A549 (cell line): ENCODE results near the gene DCX. TPM values are rescaled to one million over a fixed set of nuclear protein-coding genes. Genes with fewer than 3 reads are reported as not detected.

Experiments
- ATAC-seq, 2 experiments: fragments of 200-7000 bp in 1 of 2; fragments of >200 bp in 1 of 2; cut with Nextera tagmentation in 1 of 2; cut with Tn5 transposase in 1 of 2; 3 replicates each; pipeline versions ENCODE4 v1.8.0 to v1.9.1; 2018 to 2020; ENCODE audit warnings: mild to moderate bottlenecking in 1 of 2, moderate library complexity in 1 of 2
- CTCF ChIA-PET: fragments of 300-600 bp; sonication (Branson Sonifier 250); formaldehyde crosslinking; extraction: SDS; loops from one replicate; lab custom pipeline; 2021; ENCODE audit warnings: antibody characterized with exemption, inconsistent platforms; lab: Yijun Ruan, JAX
- POLR2A ChIA-PET: fragments of 350-600 bp; formaldehyde crosslinking; extraction: SDS; loops from one replicate; lab custom pipeline; 2021; ENCODE audit warnings: antibody characterized with exemption, inconsistent platforms; lab: Yijun Ruan, JAX
- DNase-seq, 2 experiments: peaks; one replicate each; pipeline versions ENCODE4 v3.0.0 to v3.0.0-alpha.2; 2011 to 2016; ENCODE audit warnings: low read depth in 1 of 2, low spot score in 1 of 2
- FAIRE-seq: peaks from 2 replicates; lab custom pipeline; 2011; peaks lifted over from hg19 to GRCh38; lab: Jason Lieb, UNC
- H3K27ac ChIP-seq, 2 experiments: fragments of >200 bp; sonication (Bioruptor Twin); formaldehyde crosslinking; 3 replicates each; pipeline ENCODE4 v1.5.1; 2016 to 2017
- H3K4me1 ChIP-seq: fragments of >200 bp; sonication (Bioruptor Twin); formaldehyde crosslinking; 3 replicates; pipeline ENCODE4 v1.6.1; 2016
- H3K4me2 ChIP-seq: fragments of >200 bp; sonication (Bioruptor Twin); formaldehyde crosslinking; 3 replicates; pipeline ENCODE4 v1.6.1; 2016
- H3K4me3 ChIP-seq: fragments of >200 bp; sonication (Bioruptor Twin); formaldehyde crosslinking; 3 replicates; pipeline ENCODE4 v1.5.1; 2016
- H3K9me3 ChIP-seq: fragments of >200 bp; sonication (Bioruptor Twin); formaldehyde crosslinking; 3 replicates; pipeline ENCODE4 v1.6.1; 2016
- BCL3 ChIP-seq: fragments of >200 bp; sonication (Bioruptor Twin); formaldehyde crosslinking; IDR thresholded peaks from 3 replicates; pipeline ENCODE4 v1.6.1; 2016
- BHLHE40 ChIP-seq: IDR thresholded peaks from 2 replicates; pipeline ENCODE4 v1.6.1; 2012; ENCODE audit warnings: low read depth, low read length, inconsistent platforms
- CBX2 ChIP-seq: fragments of 200-600 bp; sonication (generic); IDR thresholded peaks from 2 replicates; pipeline ENCODE4 v1.6.1; 2016; ENCODE audit warnings: low read depth, mild to moderate bottlenecking, borderline replicate concordance
- E2F6 ChIP-seq: IDR thresholded peaks from 2 replicates; pipeline ENCODE4 v1.6.1; 2012; ENCODE audit warnings: low read depth, borderline replicate concordance
- EHF ChIP-seq: fragments of 250-450 bp; sonication (Bioruptor Pico); IDR thresholded peaks from 2 replicates; pipeline ENCODE4 v1.5.0; 2020; ENCODE audit warnings: mild to moderate bottlenecking
- EHMT2 ChIP-seq: fragments of 200-600 bp; sonication (generic); IDR thresholded peaks from 2 replicates; pipeline ENCODE4 v1.6.1; 2016; ENCODE audit warnings: antibody characterized with exemption, low read depth, mild to moderate bottlenecking, moderate library complexity
- EP300 ChIP-seq, 2 experiments: fragments of >200 bp; sonication (Bioruptor Twin); formaldehyde crosslinking; IDR thresholded peaks; 2 replicates in 1 of 2; 3 replicates in 1 of 2; pipeline ENCODE4 v1.6.1; 2016 to 2017
- ESRRA ChIP-seq: fragments of 150-350 bp; IDR thresholded peaks from 2 replicates; pipeline ENCODE4 v1.6.1; 2014; ENCODE audit warnings: mild to moderate bottlenecking, low read length, borderline replicate concordance
- FOSB ChIP-seq: fragments of 250-450 bp; sonication (Bioruptor Pico); IDR thresholded peaks from 2 replicates; pipeline ENCODE4 v1.5.0; 2020; ENCODE audit warnings: mild to moderate bottlenecking, moderate library complexity
- FOSL2 ChIP-seq, 2 experiments: fragments of 450-650 bp in 1 of 2; fragments of >200 bp in 1 of 2; sonication (Bioruptor Twin) in 1 of 2; formaldehyde crosslinking; IDR thresholded peaks; 2 replicates each; pipeline versions ENCODE4 v1.5.0 to v1.6.1; 2016 to 2020; ENCODE audit warnings: mild to moderate bottlenecking in 1 of 2, moderate library complexity in 1 of 2
- HES2 ChIP-seq: fragments of >200 bp; sonication (Bioruptor Twin); formaldehyde crosslinking; IDR thresholded peaks from 2 replicates; pipeline ENCODE4 v1.6.1; 2016
- HEYL ChIP-seq: fragments of 250-450 bp; sonication (Bioruptor Pico); IDR thresholded peaks from 2 replicates; pipeline ENCODE4 v1.8.0; 2021; ENCODE audit warnings: mild to moderate bottlenecking, moderate library complexity
- HMGXB4 ChIP-seq: fragments of 250-450 bp; sonication (Bioruptor Pico); IDR thresholded peaks from 2 replicates; pipeline ENCODE4 v1.5.0; 2021; ENCODE audit warnings: mild to moderate bottlenecking, moderate library complexity, borderline replicate concordance
- JUNB ChIP-seq: fragments of >200 bp; sonication (Bioruptor Twin); formaldehyde crosslinking; IDR thresholded peaks from 2 replicates; pipeline ENCODE4 v1.6.1; 2016
- KDM1A ChIP-seq: fragments of 200-600 bp; sonication (generic); IDR thresholded peaks from 2 replicates; pipeline ENCODE4 v1.6.1; 2016; ENCODE audit warnings: low read depth, mild to moderate bottlenecking
- MAFK ChIP-seq: fragments of 450-650 bp; IDR thresholded peaks from 2 replicates; pipeline ENCODE4 v1.6.1; 2014; ENCODE audit not compliant: partially characterized antibody
- MAX ChIP-seq: IDR thresholded peaks from 2 replicates; pipeline ENCODE4 v1.6.1; 2012
- MAZ ChIP-seq: fragments of 150-350 bp; IDR thresholded peaks from 2 replicates; pipeline ENCODE4 v1.6.1; 2014; ENCODE audit warnings: antibody characterized with exemption, low read depth, low read length, borderline replicate concordance
- REST ChIP-seq: fragments of 200-600 bp; sonication (generic); IDR thresholded peaks from 2 replicates; pipeline ENCODE4 v1.6.1; 2016; ENCODE audit warnings: antibody characterized with exemption, mild to moderate bottlenecking, moderate library complexity
- SREBF2 ChIP-seq: fragments of 450-650 bp; IDR thresholded peaks from 2 replicates; pipeline ENCODE4 v1.6.1; 2014; ENCODE audit warnings: mild to moderate bottlenecking, moderate library complexity
- USF2 ChIP-seq: fragments of 450-650 bp; IDR thresholded peaks from 2 replicates; pipeline ENCODE4 v1.6.1; 2014; ENCODE audit warnings: antibody characterized with exemption
- ZC3H11A ChIP-seq: fragments of 450-650 bp; IDR thresholded peaks from 2 replicates; pipeline ENCODE4 v1.6.1; 2014; ENCODE audit warnings: antibody characterized with exemption, mild to moderate bottlenecking
- ZFP36 ChIP-seq: fragments of 450-650 bp; IDR thresholded peaks from 2 replicates; pipeline ENCODE4 v1.6.1; 2014; ENCODE audit warnings: borderline replicate concordance; ENCODE audit not compliant: partially characterized antibody
- ZNF302 ChIP-seq: fragments of 250-450 bp; sonication (Bioruptor Pico); IDR thresholded peaks from 2 replicates; pipeline ENCODE4 v1.9.0; 2021; ENCODE audit warnings: inconsistent platforms, mild to moderate bottlenecking, moderate library complexity
- WGBS: methylation state at CpG from one replicate; pipeline ENCODE4 v1.1.6; 2017; ENCODE audit errors: missing lambda C conversion rate; 5-methylcytosine and 5-hydroxymethylcytosine counted together
- polyA plus RNA-seq, 4 experiments: library from polyadenylated mRNA; depleted of rRNA in 3 of 4; stranded (reverse); fragments of >200 nt; fragmentation: RNase III in 1 of 4; extraction: RNeasy Plus Mini Kit Qiagen cat#74134 plus additional on column Dnase treatment in 1 of 4; gene quantifications; 2 replicates in 3 of 4; 3 replicates in 1 of 4; pipeline ENCODE4 v1.2.3, GENCODE V29; 2011 to 2017

Gene DCX
- polyA plus RNA-seq, 2 of the 4 experiments (the other 2 are of a cell fraction), result not detected

- Histone ChIP-seq H3K27ac (no peak overlapping the region), H3K4me2 (no peak overlapping the region), H3K4me3 (no peak overlapping the region), H3K9me3 (no peaks in the 10 kb centered on the region), H3K4me1 (no peaks in the 10 kb centered on the region)
- POLR2A ChIA-PET, result no interaction called here
- no peak for FAIRE-seq
- TF ChIP-seq EP300 (IDR thresholded peaks at IDR 0.05) (no peak), USF2 (no peak), REST (no peak), HMGXB4 (CRISPR knock-in tag) (no peak), ZC3H11A (no peak), KDM1A (no peak), MAZ (no peak), ESRRA (no peak), BCL3 (no peak), HEYL (no peak), ZNF302 (CRISPR knock-in tag) (no peak), CBX2 (no peak), HES2 (no peak), ZFP36 (no peak), SREBF2 (no peak), E2F6 (no peak), JUNB (no peak), FOSB (no peak)
- CTCF ChIA-PET, result interaction anchor here (2.6 kb wide), 1 partner anchor 16 kb away, joined by 9 read pairs; no protein-coding TSS in a partner anchor
- no peak for ATAC-seq
- WGBS, result 5% methylated on average over 3 of the region's 3 CpGs
- no peak for DNase-seq
Observed at GRCh38 chrX:111260451-111260850, 151.5 kb downstream of the DCX start.

- no peaks in the 10 kb centered on the region for H3K9me3 ChIP-seq
- no peak overlapping the region for H3K27ac ChIP-seq
- no peak for FAIRE-seq
- POLR2A ChIA-PET, result no interaction called here
- no peak for DNase-seq
- H3K4me3 ChIP-seq, result no peak overlapping the region
- no peaks in the 10 kb centered on the region for H3K4me1 ChIP-seq
- CTCF ChIA-PET, result interaction anchor here (2.6 kb wide), 1 partner anchor 15 kb away, joined by 9 read pairs; no protein-coding TSS in a partner anchor
- H3K4me2 ChIP-seq, result no peak overlapping the region
- WGBS, result 31% methylated on average over 3 of the region's 3 CpGs
- ATAC-seq, result no peak
- no peak for TF ChIP-seq CBX2
- TF ChIP-seq BHLHE40, result no peak
- TF ChIP-seq ZNF302 (CRISPR knock-in tag), result no peak
- no peak for TF ChIP-seq MAX
- no peak for TF ChIP-seq EP300 (IDR thresholded peaks at IDR 0.05)
- TF ChIP-seq EHF (CRISPR knock-in tag), result no peak
- no peak for TF ChIP-seq FOSL2 (IDR thresholded peaks at IDR 0.05)
- no peak for TF ChIP-seq FOSL2 (CRISPR knock-in tag; IDR thresholded peaks at IDR 0.05)
- no peak for TF ChIP-seq HMGXB4 (CRISPR knock-in tag)
- no peak for TF ChIP-seq USF2
- TF ChIP-seq MAFK, result no peak
- TF ChIP-seq ZC3H11A, result no peak
- TF ChIP-seq EHMT2, result no peak
Observed at GRCh38 chrX:111259559-111259958, 152.4 kb downstream of the DCX start.
